Measurements from ENCODE around the gene ADGRV1.
"Not testable (repeated sequence)": the region's sequence is repeated elsewhere in the genome, so short reads cannot be mapped to it uniquely, and the experiment has no call there.

The ADGRV1 gene

DNA sequence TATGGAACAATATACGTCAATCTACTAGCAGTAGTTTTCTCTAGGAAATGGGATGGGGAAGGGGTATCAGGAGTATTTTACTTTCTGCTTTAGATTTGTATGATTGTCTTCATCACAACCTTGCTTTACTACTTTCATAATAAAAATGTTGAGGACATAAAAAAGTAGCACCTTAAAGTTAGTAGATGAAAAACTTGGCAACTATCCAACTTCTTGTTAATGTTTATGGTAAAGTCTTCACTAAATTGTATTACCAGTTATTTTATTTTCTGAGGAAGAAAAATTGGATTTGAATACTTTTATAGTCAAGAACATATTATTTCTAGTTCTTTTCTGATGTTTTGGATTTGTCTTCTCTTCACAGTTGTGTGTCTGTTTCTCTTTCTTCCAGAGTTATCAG, 452.4 kb downstream of the ADGRV1 start:
- in situ Hi-C loops (cut with MboI; ENCODE audit: low pct_unique_long_range_greater_than_20kb, low sequenced_read_pairs, unreplicated experiment): no loop called here
- no peak for DNase-seq (ENCODE audit: low spot score)
- TF ChIP-seq, protein P1, sequence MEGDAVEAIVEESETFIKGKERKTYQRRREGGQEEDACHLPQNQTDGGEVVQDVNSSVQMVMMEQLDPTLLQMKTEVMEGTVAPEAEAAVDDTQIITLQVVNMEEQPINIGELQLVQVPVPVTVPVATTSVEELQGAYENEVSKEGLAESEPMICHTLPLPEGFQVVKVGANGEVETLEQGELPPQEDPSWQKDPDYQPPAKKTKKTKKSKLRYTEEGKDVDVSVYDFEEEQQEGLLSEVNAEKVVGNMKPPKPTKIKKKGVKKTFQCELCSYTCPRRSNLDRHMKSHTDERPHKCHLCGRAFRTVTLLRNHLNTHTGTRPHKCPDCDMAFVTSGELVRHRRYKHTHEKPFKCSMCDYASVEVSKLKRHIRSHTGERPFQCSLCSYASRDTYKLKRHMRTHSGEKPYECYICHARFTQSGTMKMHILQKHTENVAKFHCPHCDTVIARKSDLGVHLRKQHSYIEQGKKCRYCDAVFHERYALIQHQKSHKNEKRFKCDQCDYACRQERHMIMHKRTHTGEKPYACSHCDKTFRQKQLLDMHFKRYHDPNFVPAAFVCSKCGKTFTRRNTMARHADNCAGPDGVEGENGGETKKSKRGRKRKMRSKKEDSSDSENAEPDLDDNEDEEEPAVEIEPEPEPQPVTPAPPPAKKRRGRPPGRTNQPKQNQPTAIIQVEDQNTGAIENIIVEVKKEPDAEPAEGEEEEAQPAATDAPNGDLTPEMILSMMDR (IDR thresholded peaks at IDR 0.05; ENCODE audit: extremely low read depth, insufficient read depth, missing control alignments): no peak

DNA sequence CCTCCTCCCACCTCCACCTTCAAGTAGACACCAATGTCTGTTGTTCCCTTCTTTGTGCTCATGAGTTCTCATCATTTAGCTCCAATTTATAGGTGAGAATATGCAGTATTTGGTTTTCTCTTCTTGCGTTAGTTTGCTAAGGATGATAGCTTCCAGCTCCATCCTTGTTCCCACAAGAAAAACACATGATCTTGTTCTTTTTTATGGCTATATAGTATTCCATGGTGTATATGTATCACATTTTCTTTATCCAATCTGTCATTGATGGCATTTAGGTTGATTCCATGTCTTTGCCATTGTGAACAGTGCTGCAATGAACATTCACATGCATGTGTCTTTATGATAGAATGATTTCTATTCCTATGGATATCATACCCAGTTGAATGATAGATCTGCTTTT, 454.3 kb downstream of the ADGRV1 start:
- DNase-seq (ENCODE audit: low spot score); in situ Hi-C loops (cut with MboI; ENCODE audit: low pct_unique_long_range_greater_than_20kb, low sequenced_read_pairs, unreplicated experiment): not testable (repeated sequence)

DNA sequence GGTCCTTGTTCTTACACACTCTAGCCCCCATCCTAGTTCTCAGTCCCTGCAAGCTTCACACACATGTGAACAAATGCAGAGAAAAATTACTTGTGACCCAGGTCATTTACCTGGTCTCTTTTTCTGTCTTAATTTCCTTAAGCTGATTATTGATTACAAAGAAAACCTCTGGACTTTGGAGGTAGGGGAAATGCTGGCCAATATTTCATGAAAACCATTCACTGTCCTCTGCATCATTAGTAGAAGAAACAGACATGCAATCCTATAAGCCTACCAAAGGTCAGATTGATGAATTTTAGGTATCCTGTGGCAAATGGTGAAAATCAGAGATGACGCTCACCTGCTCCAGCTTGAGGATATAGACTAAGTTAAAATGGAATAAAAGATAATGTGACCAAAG, 457.7 kb downstream of the ADGRV1 start:
- no peak for DNase-seq (ENCODE audit: low spot score)
- in situ Hi-C loops (cut with MboI; ENCODE audit: low pct_unique_long_range_greater_than_20kb, low sequenced_read_pairs, unreplicated experiment): no loop called here
- TF ChIP-seq, protein P1 (IDR thresholded peaks at IDR 0.05; ENCODE audit: extremely low read depth, insufficient read depth, missing control alignments): no peak

DNA sequence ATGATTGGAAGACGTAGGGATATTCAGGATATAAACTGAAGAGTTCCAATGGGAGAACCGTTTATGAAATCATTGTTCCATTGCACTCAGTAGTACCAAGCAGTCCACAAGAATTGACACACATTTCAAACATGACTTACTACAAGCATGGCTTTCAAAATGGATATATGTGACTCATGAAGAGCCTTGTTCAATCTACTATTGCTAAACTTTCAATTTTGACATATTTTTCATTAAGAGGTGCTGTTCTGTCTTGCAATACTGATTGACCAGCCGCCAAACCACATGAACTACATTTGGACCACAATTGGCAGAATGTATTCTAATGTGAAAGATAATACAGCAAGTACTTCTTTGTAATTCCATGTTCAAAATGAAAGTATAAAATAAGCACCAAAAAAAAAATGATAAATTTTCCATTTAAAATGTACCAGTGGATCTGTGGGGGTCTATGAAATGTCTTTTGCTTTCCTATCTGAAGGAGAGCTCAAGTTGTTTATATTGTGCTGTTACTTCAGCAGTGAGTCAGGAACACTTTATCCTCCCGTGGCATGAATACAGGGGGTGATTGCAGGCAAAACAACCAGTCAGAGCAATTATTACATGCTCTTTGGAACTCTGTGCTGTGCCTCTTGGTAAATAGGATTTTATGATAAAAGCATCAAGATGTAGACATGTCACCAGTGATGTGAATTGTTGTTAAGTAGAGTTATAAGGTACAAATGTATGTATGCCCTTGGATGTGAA, 458.5 kb downstream of the ADGRV1 start:
- TF ChIP-seq, protein P1 (IDR thresholded peaks at IDR 0.05; ENCODE audit: extremely low read depth, insufficient read depth, missing control alignments): no peak
- in situ Hi-C loops (cut with MboI; ENCODE audit: low pct_unique_long_range_greater_than_20kb, low sequenced_read_pairs, unreplicated experiment): no loop called here
- no peak for DNase-seq (ENCODE audit: low spot score)

DNA sequence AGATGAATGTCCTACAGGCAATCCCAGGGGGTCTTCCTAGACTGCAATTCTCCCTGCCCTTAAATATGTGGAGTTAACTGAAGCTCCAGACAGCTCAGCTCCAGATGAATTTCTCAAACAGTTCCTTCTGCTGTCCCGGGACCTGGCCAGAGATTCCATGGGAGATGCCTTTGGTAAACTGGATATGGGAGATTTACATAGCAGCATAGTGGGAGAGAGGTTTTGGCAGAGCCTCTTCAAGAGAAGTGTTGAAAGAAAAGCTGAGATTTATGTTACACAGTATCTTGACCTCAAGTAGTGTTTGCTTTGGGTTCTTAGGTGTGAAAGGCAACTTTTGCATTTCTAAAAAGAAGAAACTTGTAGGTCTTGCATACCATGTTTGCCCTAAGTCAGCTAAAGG, 459.6 kb downstream of the ADGRV1 start:
- TF ChIP-seq, protein P1 (IDR thresholded peaks at IDR 0.05; ENCODE audit: extremely low read depth, insufficient read depth, missing control alignments): no peak
- in situ Hi-C loops (cut with MboI; ENCODE audit: low pct_unique_long_range_greater_than_20kb, low sequenced_read_pairs, unreplicated experiment): no loop called here
- DNase-seq (ENCODE audit: low spot score): no peak

DNA sequence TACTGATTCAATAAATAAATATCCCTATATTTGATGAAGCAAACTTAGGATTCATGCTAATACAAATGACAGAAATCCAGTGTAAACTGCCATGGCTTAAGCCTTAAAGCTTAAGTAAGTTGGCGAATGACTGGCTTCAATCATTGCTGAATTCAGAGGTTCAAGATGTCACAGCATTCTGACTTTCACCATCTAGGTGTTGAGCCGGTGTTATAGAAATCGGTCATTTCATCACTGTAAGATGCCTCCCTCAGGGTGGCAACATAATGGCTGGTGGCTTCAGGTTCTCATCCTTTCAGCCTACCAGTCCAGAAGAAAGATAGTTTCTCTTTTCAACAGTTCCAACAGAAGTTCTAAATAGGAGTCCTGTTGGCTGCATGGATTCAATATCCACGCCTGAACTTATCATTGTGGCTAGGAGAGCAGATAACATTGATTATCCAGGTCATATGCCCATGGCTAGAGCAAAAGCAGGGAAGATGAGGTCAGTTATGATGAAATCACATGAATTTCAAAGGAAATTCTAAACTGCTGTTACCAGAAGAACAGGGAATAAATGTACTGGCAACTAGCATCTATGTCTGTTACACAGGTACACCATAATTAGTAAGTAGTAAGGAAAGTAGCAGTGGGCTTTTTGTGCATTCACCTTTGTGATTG, 460.2 kb downstream of the ADGRV1 start:
- in situ Hi-C loops (cut with MboI; ENCODE audit: low pct_unique_long_range_greater_than_20kb, low sequenced_read_pairs, unreplicated experiment): no loop called here
- DNase-seq (ENCODE audit: low spot score): no peak
- TF ChIP-seq, protein P1 (IDR thresholded peaks at IDR 0.05; ENCODE audit: extremely low read depth, insufficient read depth, missing control alignments): no peak

DNA sequence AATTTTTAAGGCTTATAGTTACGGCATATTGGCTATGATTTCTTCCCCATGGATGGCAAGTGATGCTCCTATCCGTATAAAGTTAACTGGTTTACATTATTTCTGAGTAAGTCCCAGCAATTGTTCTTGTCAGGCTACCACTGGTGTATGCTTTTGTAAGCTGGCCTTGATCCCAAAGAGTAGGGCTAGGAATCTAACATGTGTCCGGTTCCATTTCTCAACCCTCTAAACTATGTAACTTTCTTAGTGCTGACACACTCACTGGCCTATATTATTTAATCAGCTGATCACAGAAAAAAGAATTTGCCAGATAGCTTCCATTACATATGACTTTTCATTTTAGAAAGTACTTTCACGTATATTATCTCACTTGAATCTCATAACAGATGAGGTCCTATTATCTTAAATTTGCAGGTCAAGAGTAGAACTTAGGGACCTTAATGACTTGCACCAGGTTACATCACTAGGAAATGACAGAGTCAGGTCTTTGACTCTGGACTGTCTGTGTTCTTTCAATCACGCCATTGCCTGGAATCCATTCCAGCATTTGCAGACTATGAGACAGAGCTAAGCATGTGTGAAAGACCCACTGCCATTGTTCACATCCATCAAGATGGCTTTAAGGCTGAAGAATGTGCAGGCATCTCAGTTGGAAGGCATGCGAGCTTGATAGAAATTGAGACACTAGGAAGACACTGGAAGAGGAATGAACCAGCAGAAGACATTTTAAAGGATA, 461.6 kb downstream of the ADGRV1 start:
- TF ChIP-seq, protein P1 (IDR thresholded peaks at IDR 0.05; ENCODE audit: extremely low read depth, insufficient read depth, missing control alignments): no peak
- in situ Hi-C loops (cut with MboI; ENCODE audit: low pct_unique_long_range_greater_than_20kb, low sequenced_read_pairs, unreplicated experiment): no loop called here
- DNase-seq (ENCODE audit: low spot score): no peak
